ENCODE measurements around the gene PIGW. TPM values are rescaled to one million over a fixed set of nuclear protein-coding genes. Genes with fewer than 3 reads are reported as not detected.

Gene PIGW
- total and polyA plus RNA-seq, 2 of the 8 experiments (the other 6 are each of a cell fraction or from before 2014, with no cell fraction given): 12.1 to 28.9 TPM

DNA sequence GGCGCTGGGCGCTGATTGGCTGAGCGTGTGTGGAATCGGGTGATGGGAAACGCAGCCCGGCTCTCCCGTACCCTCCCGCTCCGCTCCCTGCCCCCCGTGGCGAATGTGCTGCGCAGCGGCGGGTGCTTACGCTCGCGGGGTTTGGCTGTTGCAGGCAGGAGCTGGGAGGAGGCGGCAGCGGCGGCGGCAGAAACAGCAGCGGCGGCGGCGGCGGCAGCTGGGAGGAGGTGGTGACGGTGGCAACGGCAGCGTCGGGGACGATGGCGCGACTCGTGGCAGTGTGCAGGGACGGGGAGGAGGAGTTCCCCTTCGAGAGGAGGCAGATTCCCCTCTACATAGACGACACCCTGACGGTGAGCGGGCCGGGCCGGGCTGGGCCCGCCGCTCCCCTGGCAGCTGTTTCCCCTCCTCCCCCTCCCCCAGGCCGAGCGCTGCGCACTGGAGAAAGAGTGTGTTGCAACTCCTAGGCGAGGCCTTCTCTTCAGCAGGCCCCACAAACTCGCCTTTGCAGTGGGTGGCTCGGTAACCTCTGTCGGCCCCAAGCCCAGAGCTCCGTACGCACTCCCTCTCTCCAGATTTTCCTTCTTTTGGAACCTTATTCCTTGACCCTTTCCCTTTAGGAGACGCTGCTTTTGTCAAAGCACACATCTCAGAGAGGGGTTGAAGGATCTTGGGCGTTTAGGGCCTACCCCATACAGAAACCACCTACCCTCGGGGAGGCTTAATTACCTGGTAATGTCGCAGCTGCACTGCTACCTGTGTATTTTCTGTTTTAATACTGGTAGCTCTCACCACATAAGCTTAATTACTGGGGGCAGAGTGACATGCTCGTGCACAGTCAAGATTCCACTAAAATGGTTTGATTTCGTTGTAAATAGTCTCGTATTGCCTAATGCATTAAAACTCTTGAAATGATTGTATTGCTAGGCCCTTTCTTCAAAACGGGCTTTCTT, 11.0 kb downstream of the PIGW start:
- Histone ChIP-seq H3K79me2 (ENCODE audit: control insufficient read depth in 1 of 2, insufficient read depth in 2 of 2, low read length in 2 of 2) (peaks cover 6 to 55% of the 10 kb centered on the region in 2 experiments; a peak in 3 of 4 replicates), H2BK12ac (ENCODE audit: low read depth, low read length) (no peak overlapping the region), H2BK5ac (ENCODE audit: low read depth, low read length) (peak overlapping the region; percentile 89), H3K4me2 (ENCODE audit: insufficient read depth in 1 of 2, low read depth in 2 of 2, low read length in 2 of 2) (peak overlapping the region; percentile 85 to 93), H3K4ac (replicated peaks; ENCODE audit: insufficient read length, low read depth, low read length) (no peak overlapping the region), H4K91ac (replicated peaks; ENCODE audit: insufficient read length, low read length) (no peak overlapping the region), H3K27ac (ENCODE audit: low read depth, low read length) (peak overlapping the region; percentile 78), H2AK5ac (ENCODE audit: low read depth, low read length) (no peak overlapping the region), H3K23ac (ENCODE audit: insufficient read length) (peak overlapping the region; percentile 0), H4K20me1 (replicated peaks in 1 of 2; ENCODE audit: control insufficient read depth in 1 of 2, insufficient read depth in 2 of 2, low read length in 2 of 2) (peaks cover 0 to 3% of the 10 kb centered on the region in 2 experiments), H3K4me3 (ENCODE audit: extremely low read depth in 1 of 4, insufficient read depth in 2 of 4, low read depth in 3 of 4, low read length in 4 of 4) (peak overlapping the region; percentile 73 to 95 (median 90)), H3K36me3 (ENCODE audit: control insufficient read depth in 2 of 4, insufficient read depth in 4 of 4, low read length in 3 of 4) (no peaks in the 10 kb centered on the region), H3K4me1 (replicated peaks in 1 of 4; ENCODE audit: control insufficient read depth in 3 of 4, insufficient read depth in 4 of 4, low read length in 3 of 4) (peaks cover 0 to 5% (median 1%) of the 10 kb centered on the region in 4 experiments; a peak in 2 of 7 replicates), H3K23me2 (ENCODE audit: low read depth, low read length) (peaks cover 12% of the 10 kb centered on the region), H3K79me1 (ENCODE audit: low read depth, low read length) (peaks cover 6% of the 10 kb centered on the region), H3K56ac (replicated peaks; ENCODE audit: insufficient read length, low read depth, low read length) (no peak overlapping the region), H4K8ac (ENCODE audit: extremely low read depth, insufficient read depth, low read length) (peak overlapping the region; percentile 68), H3K18ac (ENCODE audit: extremely low read depth, low read length) (peak overlapping the region; percentile 38; the same call in 1 of the 2 replicates), H2BK15ac (ENCODE audit: low read length) (peak overlapping the region; percentile 65; the same call in 1 of the 2 replicates), H3K9ac (replicated peaks in 1 of 4; ENCODE audit: extremely low read depth in 1 of 4, low read depth in 3 of 4, low read length in 3 of 4) (peak overlapping the region; percentile 80 to 92 (median 88)), H3K27me3 (replicated peaks in 1 of 4; ENCODE audit: control insufficient read depth in 3 of 4, extremely low read depth in 1 of 4, insufficient read depth in 3 of 4, low read length in 3 of 4) (no peaks in the 10 kb centered on the region), H2AFZ (ENCODE audit: low read length) (no peak overlapping the region), H3K9me3 (ENCODE audit: insufficient read depth in 2 of 2, low read depth in 1 of 2, low read length in 1 of 2) (no peaks in the 10 kb centered on the region), H2BK20ac (ENCODE audit: low read length) (no peak overlapping the region), H3K14ac (ENCODE audit: insufficient read length) (no peak overlapping the region), H2BK120ac (replicated peaks; ENCODE audit: low read depth, low read length) (peak overlapping the region; percentile 3), H4K5ac (ENCODE audit: insufficient read length, low read depth, low read length) (peak overlapping the region; percentile 56)
- ChIA-PET CTCF (ENCODE audit: partially characterized antibody) (interaction anchor here (0.9 kb wide), 2 partner anchors 12 to 80 kb away, joined by 3 read pairs; no protein-coding TSS in a partner anchor), POLR2A (ENCODE audit: partially characterized antibody) (interaction anchor here (0.7 to 4.1 kb wide), 9 partner anchors 10 to 111 kb away, joined by 3 to 101 read pairs (median 4); partner anchors contain the start of genes DHRS11, MYO19 and PIGW)
- peak; percentile 94 to 98 for DNase-seq (ENCODE audit: low read depth in 1 of 2, low spot score in 2 of 2)
- no peak for FAIRE-seq
- WGBS, 2 experiments (ENCODE audit: extremely low coverage in 1 of 2, insufficient coverage in 1 of 2, insufficient read length in 1 of 2, insufficient replicate concordance in 2 of 2, low coverage in 1 of 2, low lambda C conversion rate in 2 of 2, missing lambda C conversion rate in 1 of 2): 4% methylated on average over 46 of the region's 60 CpGs; no CpG with 5 or more reads in 1 of the 2 experiments
- TF ChIP-seq JUN (IDR thresholded peaks at IDR 0.05; ENCODE audit: low read depth, low read length) (no peak), CBX5 (IDR thresholded peaks at IDR 0.05; ENCODE audit: low read depth, low read length) (no peak), FOSL1 (IDR thresholded peaks at IDR 0.05; ENCODE audit: insufficient read depth, low read depth, low read length) (no peak), MAFK (IDR thresholded peaks at IDR 0.05; ENCODE audit: low read depth, low read length) (no peak), CREB1 (IDR thresholded peaks at IDR 0.05) (peak; percentile 70), SUZ12 (IDR thresholded peaks at IDR 0.05; ENCODE audit: low read length) (no peak), TBP (IDR thresholded peaks at IDR 0.05; ENCODE audit: low read depth, low read length) (no peak; the same call in 1 of the 2 replicates), SP4 (IDR thresholded peaks at IDR 0.05; ENCODE audit: low read length) (no peak), TCF12 (IDR thresholded peaks at IDR 0.05; ENCODE audit: low read depth, low read length) (no peak), GTF2F1 (IDR thresholded peaks at IDR 0.05; ENCODE audit: borderline replicate concordance, low read depth, low read length) (no peak)
- TF ChIP-seq, protein P1, sequence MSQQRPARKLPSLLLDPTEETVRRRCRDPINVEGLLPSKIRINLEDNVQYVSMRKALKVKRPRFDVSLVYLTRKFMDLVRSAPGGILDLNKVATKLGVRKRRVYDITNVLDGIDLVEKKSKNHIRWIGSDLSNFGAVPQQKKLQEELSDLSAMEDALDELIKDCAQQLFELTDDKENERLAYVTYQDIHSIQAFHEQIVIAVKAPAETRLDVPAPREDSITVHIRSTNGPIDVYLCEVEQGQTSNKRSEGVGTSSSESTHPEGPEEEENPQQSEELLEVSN (IDR thresholded peaks at IDR 0.05): peak; percentile 8; the same call in 1 of the 2 replicates

Data from H1 (cell line).